WTC11 (cell line): ENCODE data around the gene RABGGTA. TPM values are rescaled to one million over a fixed set of nuclear protein-coding genes. Genes with fewer than 3 reads are reported as not detected.
A peak's percentile ranks its signal among the peaks of the same experiment; 100 is the strongest.

Experiments used
- ATAC-seq: fragments of 200-7000 bp; cut with Tn5 transposase; 2 replicates; pipeline ENCODE4 v1.10.0; 2021; ENCODE audit warnings: mild to moderate bottlenecking, moderate library complexity
- CTCF ChIA-PET: fragments of 300-600 bp; sonication (Branson Sonifier 250); formaldehyde crosslinking; loops from one replicate; lab custom pipeline; 2021; ENCODE audit warnings: antibody characterized with exemption; lab: Charles Lee
- POLR2A ChIA-PET: fragments of 350-600 bp; sonication (Branson Sonifier 250); formaldehyde crosslinking; loops from one replicate; lab custom pipeline; 2021; ENCODE audit warnings: antibody characterized with exemption; lab: Charles Lee
- DNase-seq: peaks from one replicate; pipeline ENCODE4 v3.0.0; 2021; ENCODE audit warnings: low spot score
- H3K27ac Mint-ChIP-seq: 2 replicates; pipeline ENCODE4 v1.8.0; 2021; ENCODE audit warnings: mixed read lengths
- H3K27me3 Mint-ChIP-seq: 2 replicates; pipeline ENCODE4 v1.8.0; 2021; ENCODE audit warnings: low read depth, mild to moderate bottlenecking, moderate library complexity, mixed read lengths
- H3K36me3 Mint-ChIP-seq: 2 replicates; pipeline ENCODE4 v1.8.0; 2021; ENCODE audit warnings: mixed read lengths
- H3K4me1 Mint-ChIP-seq: 2 replicates; pipeline ENCODE4 v1.8.0; 2022; ENCODE audit warnings: mixed read lengths
- H3K4me3 Mint-ChIP-seq: 2 replicates; pipeline ENCODE4 v1.8.0; 2021; ENCODE audit warnings: mild to moderate bottlenecking, moderate library complexity, mixed read lengths
- H3K9me3 Mint-ChIP-seq: 2 replicates; pipeline ENCODE4 v1.8.0; 2021; ENCODE audit warnings: mixed read lengths
- ELF4 ChIP-seq: sonication (generic); formaldehyde crosslinking; IDR thresholded peaks from 2 replicates; pipeline ENCODE4 v1.8.1; 2022; ENCODE audit warnings: low read depth, mild to moderate bottlenecking, moderate library complexity, missing genetic modification reagents
- GTF2I ChIP-seq: fragments of 250-450 bp; sonication (Bioruptor Pico); conservative IDR thresholded peaks from 2 replicates; pipeline ENCODE4 v1.4.0; 2021; ENCODE audit warnings: mild to moderate bottlenecking
- JUN ChIP-seq: sonication (generic); formaldehyde crosslinking; IDR thresholded peaks from 2 replicates; pipeline ENCODE4 v1.8.0; 2023; ENCODE audit warnings: mild to moderate bottlenecking, missing genetic modification reagents
- NFATC4 ChIP-seq: fragments of 250-450 bp; sonication (Bioruptor Pico); IDR thresholded peaks from 2 replicates; pipeline ENCODE4 v1.9.0; 2021; ENCODE audit warnings: mild to moderate bottlenecking
- OVOL2 ChIP-seq: fragments of 250-450 bp; sonication (Bioruptor Pico); IDR thresholded peaks from 2 replicates; pipeline ENCODE4 v1.9.0; 2021; ENCODE audit warnings: mild to moderate bottlenecking, borderline replicate concordance
- TP53 ChIP-seq: sonication (generic); formaldehyde crosslinking; IDR thresholded peaks from 2 replicates; pipeline ENCODE4 v1.8.1; 2023; ENCODE audit warnings: mild to moderate bottlenecking, missing genetic modification reagents
- total RNA-seq: library from RNA; stranded (reverse); gene quantifications from 3 replicates; pipeline ENCODE4 v1.2.3, GENCODE V29; 2021
- TF ChIP-seq, protein P1 (sequence below): fragments of 250-450 bp; sonication (Bioruptor Pico); IDR thresholded peaks from 2 replicates; pipeline ENCODE4 v1.9.0; 2021; ENCODE audit warnings: mild to moderate bottlenecking, borderline replicate concordance
- TF ChIP-seq, protein P2 (sequence below): fragments of 250-450 bp; sonication (Bioruptor Pico); conservative IDR thresholded peaks from 2 replicates; pipeline ENCODE4 v1.9.0; 2021; ENCODE audit warnings: mild to moderate bottlenecking
- TF ChIP-seq, protein P3 (sequence below): sonication (generic); formaldehyde crosslinking; IDR thresholded peaks from 2 replicates; pipeline ENCODE4 v1.8.0; 2022; ENCODE audit warnings: mild to moderate bottlenecking, missing genetic modification reagents
- TF ChIP-seq, protein P4 (sequence below): sonication (generic); formaldehyde crosslinking; IDR thresholded peaks from 2 replicates; pipeline ENCODE4 v1.8.0; 2022; ENCODE audit warnings: missing genetic modification reagents

RABGGTA gene
- total RNA-seq, 1 experiment from 2014 or later: 27.1 TPM

DNA sequence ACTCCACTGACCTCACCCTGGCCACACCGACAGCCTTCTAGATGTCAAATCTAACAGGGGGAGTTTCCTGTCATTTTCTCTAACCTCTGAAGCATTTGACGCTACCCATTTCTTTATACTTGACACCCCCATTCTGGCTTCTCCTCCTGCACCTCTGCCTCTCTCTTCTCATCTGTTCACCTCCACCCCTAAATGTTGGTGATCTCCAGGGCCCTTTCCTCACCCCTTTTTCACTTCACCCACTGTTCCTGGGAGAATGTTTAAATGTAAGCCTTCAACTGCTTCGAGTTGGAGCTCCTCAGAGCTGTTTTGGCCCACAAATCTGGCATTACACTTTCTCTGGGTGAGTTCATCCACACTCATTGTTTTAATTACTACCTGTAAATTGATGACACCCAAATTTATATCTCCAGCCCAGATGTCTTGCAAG, 452 bp upstream of the RABGGTA start (continued):
- TF ChIP-seq, protein P1, sequence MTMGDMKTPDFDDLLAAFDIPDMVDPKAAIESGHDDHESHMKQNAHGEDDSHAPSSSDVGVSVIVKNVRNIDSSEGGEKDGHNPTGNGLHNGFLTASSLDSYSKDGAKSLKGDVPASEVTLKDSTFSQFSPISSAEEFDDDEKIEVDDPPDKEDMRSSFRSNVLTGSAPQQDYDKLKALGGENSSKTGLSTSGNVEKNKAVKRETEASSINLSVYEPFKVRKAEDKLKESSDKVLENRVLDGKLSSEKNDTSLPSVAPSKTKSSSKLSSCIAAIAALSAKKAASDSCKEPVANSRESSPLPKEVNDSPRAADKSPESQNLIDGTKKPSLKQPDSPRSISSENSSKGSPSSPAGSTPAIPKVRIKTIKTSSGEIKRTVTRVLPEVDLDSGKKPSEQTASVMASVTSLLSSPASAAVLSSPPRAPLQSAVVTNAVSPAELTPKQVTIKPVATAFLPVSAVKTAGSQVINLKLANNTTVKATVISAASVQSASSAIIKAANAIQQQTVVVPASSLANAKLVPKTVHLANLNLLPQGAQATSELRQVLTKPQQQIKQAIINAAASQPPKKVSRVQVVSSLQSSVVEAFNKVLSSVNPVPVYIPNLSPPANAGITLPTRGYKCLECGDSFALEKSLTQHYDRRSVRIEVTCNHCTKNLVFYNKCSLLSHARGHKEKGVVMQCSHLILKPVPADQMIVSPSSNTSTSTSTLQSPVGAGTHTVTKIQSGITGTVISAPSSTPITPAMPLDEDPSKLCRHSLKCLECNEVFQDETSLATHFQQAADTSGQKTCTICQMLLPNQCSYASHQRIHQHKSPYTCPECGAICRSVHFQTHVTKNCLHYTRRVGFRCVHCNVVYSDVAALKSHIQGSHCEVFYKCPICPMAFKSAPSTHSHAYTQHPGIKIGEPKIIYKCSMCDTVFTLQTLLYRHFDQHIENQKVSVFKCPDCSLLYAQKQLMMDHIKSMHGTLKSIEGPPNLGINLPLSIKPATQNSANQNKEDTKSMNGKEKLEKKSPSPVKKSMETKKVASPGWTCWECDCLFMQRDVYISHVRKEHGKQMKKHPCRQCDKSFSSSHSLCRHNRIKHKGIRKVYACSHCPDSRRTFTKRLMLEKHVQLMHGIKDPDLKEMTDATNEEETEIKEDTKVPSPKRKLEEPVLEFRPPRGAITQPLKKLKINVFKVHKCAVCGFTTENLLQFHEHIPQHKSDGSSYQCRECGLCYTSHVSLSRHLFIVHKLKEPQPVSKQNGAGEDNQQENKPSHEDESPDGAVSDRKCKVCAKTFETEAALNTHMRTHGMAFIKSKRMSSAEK (CRISPR knock-in tag): no peak

DNA sequence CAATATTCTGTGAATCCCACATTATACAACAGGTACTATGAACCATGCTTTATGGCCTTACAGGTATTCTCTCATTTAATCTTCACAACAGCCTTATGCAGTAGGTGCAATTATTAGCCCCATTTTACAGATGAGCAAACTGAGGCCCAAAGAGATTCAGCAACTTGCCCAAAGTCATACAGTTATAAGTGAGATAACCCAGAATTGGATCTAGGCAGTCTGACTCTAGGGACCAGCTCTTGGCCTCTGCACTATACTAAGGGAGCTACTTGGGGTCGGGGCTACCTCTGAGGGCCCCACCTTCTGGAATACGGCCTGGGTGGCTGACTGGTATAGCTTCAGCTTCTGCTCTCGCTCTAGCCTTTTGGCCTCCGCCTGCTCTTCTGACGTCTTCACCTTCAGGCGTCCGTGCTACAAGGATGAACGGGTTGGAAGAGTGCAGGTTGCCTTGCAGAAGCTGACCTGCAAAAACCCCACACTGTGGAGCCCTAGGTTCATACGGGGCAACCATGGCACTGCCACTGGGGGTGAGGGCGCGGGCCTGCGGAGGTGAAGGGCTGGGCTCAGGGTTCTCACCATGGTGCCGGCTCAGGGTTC, 762 bp downstream of the RABGGTA start:
- TF ChIP-seq, protein P2, sequence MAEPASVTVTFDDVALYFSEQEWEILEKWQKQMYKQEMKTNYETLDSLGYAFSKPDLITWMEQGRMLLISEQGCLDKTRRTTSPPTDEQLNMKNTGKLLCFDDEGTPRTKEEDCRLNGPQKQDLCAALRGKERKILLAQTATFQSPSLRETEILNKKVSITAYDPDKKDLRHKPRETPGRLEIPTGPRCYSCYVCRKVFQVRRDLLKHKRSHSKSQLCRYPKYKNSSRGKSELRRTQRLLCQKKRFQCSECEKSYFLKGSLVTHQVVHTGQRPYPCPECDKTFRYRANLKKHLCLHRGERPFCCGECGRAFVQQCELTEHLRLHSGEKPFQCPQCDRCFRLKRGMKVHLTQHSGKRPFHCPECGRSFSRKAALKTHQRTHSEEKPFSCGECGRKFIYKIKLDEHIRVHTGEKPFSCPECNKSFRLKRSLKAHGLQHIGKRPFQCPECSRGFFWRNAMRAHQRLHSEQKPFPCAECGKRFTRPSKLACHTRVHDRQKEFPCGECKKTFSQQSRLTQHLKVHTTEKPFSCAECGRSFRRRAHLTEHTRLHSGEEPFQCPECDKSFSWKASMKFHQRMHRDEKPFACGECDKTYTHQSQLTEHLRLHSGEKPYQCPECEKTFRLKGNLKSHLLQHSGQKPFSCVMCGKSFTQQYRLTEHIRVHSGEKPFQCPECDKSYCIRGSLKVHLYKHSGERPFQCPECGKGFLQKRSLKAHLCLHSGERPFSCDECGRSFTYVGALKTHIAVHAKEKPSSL (CRISPR knock-in tag): no peak
- peak; percentile 64; the same call in 1 of the 2 replicates for TF ChIP-seq GTF2I (CRISPR knock-in tag)
- peaks cover 4% of the 10 kb centered on the region; the same call in 1 of the 2 replicates for H3K36me3 Mint-ChIP-seq
- ATAC-seq: peak; percentile 12
- peak overlapping the region; percentile 87 for H3K27ac Mint-ChIP-seq
- ChIA-PET POLR2A (interaction anchor here (0.5 to 1.5 kb wide), 12 partner anchors 8 to 143 kb away, joined by 3 to 20 read pairs (median 4); partner anchors contain the start of genes DHRS1, GMPR2, NEDD8 and NOP9), CTCF (interaction anchor here (0.6 to 5.8 kb wide), 22 partner anchors 8 to 1275 kb away, joined by 3 to 77 read pairs (median 6); partner anchors contain the start of genes CHMP4A, CIDEB, DHRS1 and IRF9)
- no peaks in the 10 kb centered on the region for H3K27me3 Mint-ChIP-seq
- no peaks in the 10 kb centered on the region for H3K9me3 Mint-ChIP-seq
- H3K4me3 Mint-ChIP-seq: peak overlapping the region; percentile 72
- no peak for DNase-seq
- peaks cover 16% of the 10 kb centered on the region for H3K4me1 Mint-ChIP-seq

DNA sequence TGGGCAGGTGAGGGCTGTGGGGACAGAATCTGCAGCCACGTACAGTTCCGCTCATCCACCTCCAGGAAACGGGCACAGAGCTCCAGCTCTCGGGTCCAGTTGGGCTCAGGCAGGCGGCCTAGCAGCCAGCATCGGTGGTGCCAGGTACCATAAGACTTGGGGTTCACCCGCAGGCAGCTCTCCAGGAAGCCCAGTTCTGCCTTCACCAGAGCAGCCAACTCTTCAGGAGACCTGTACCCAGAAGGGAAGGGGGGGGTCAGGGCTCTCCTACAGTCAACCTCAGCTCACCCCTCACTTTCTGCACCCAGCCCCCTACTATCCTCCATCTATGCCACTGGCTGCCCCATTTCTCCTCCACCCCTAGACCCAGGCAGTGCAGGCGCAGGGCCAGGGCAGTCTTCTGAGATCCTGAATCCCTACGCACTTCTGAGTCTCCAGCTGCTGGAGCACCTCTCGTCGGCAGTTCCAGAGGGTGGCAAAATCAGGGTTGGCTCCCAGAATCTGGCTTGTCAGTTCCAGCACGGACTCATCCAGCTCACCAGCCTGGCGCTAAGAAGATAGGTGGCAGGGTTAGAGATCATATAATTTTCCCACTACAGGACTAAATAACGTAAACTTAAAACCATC, 1.4 kb downstream of the RABGGTA start:
- Mint-ChIP-seq H3K27me3 (no peaks in the 10 kb centered on the region), H3K27ac (no peak overlapping the region), H3K9me3 (no peaks in the 10 kb centered on the region), H3K4me3 (peak overlapping the region; percentile 72; the same call in 1 of the 2 replicates)
- ATAC-seq: no peak
- TF ChIP-seq TP53 (CRISPR knock-in tag): no peak
- TF ChIP-seq, protein P3, sequence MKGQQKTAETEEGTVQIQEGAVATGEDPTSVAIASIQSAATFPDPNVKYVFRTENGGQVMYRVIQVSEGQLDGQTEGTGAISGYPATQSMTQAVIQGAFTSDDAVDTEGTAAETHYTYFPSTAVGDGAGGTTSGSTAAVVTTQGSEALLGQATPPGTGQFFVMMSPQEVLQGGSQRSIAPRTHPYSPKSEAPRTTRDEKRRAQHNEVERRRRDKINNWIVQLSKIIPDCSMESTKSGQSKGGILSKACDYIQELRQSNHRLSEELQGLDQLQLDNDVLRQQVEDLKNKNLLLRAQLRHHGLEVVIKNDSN (CRISPR knock-in tag): no peak
- TF ChIP-seq, all 79 proteins: peak for 0
- ChIA-PET POLR2A (interaction anchor here (0.5 to 1.5 kb wide), 4 partner anchors 28 to 41 kb away, joined by 3 to 20 read pairs (median 3); partner anchors contain the start of gene TINF2), CTCF (interaction anchor here (1.2 to 5.8 kb wide), 9 partner anchors 14 to 124 kb away, joined by 4 to 77 read pairs (median 9); partner anchors contain the start of genes CHMP4A, CIDEB, DHRS1 and LTB4R)
- Mint-ChIP-seq H3K36me3 (peaks cover 4% of the 10 kb centered on the region; the same call in 1 of the 2 replicates), H3K4me1 (peaks cover 16% of the 10 kb centered on the region)
- no peak for DNase-seq

DNA sequence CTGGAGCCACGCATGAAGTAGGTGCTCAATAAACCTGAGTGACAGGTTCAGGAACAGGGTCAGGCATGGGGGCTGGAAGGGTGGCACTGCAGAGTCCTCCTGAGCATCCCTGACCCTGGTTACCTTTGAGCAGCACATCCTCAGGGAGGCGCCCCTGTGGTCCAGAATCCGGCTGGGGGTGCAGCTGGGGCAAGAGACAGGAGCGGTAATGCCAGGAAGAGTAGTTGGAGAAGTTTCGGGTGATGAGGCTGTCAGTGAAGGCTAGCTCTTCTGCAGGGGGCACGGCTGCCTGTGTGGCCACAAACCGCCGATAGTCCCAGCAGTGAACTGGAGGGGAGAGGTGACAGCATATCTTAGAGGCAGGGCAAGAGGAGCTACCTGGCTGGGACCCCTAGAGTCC, 2.0 kb downstream of the RABGGTA start:
- TF ChIP-seq ELF4 (CRISPR knock-in tag) (no peak), GTF2I (CRISPR knock-in tag) (no peak), OVOL2 (CRISPR knock-in tag) (no peak), NFATC4 (CRISPR knock-in tag) (no peak), JUN (CRISPR knock-in tag) (no peak)
- TF ChIP-seq, protein P4, sequence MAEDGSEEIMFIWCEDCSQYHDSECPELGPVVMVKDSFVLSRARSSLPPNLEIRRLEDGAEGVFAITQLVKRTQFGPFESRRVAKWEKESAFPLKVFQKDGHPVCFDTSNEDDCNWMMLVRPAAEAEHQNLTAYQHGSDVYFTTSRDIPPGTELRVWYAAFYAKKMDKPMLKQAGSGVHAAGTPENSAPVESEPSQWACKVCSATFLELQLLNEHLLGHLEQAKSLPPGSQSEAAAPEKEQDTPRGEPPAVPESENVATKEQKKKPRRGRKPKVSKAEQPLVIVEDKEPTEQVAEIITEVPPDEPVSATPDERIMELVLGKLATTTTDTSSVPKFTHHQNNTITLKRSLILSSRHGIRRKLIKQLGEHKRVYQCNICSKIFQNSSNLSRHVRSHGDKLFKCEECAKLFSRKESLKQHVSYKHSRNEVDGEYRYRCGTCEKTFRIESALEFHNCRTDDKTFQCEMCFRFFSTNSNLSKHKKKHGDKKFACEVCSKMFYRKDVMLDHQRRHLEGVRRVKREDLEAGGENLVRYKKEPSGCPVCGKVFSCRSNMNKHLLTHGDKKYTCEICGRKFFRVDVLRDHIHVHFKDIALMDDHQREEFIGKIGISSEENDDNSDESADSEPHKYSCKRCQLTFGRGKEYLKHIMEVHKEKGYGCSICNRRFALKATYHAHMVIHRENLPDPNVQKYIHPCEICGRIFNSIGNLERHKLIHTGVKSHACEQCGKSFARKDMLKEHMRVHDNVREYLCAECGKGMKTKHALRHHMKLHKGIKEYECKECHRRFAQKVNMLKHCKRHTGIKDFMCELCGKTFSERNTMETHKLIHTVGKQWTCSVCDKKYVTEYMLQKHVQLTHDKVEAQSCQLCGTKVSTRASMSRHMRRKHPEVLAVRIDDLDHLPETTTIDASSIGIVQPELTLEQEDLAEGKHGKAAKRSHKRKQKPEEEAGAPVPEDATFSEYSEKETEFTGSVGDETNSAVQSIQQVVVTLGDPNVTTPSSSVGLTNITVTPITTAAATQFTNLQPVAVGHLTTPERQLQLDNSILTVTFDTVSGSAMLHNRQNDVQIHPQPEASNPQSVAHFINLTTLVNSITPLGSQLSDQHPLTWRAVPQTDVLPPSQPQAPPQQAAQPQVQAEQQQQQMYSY (CRISPR knock-in tag): no peak
- TF ChIP-seq, all 79 proteins: peak for 0
- DNase-seq (no peak), ATAC-seq (no peak)
- Mint-ChIP-seq H3K27me3 (no peaks in the 10 kb centered on the region), H3K4me1 (peaks cover 16% of the 10 kb centered on the region), H3K4me3 (no peak overlapping the region), H3K27ac (no peak overlapping the region), H3K36me3 (peaks cover 4% of the 10 kb centered on the region; the same call in 1 of the 2 replicates), H3K9me3 (no peaks in the 10 kb centered on the region)
- ChIA-PET POLR2A (interaction anchor here (0.8 kb wide), 1 partner anchor 27 kb away, joined by 3 read pairs; the partner anchor contains the start of gene TINF2), CTCF (interaction anchor here (0.7 to 5.8 kb wide), 5 partner anchors 26 to 163 kb away, joined by 3 to 77 read pairs (median 18); partner anchors contain the start of genes CHMP4A, CIDEB and TINF2)
